GM18870 (cell line): ENCODE data around the gene ENTPD2.

Experiments used
- ATAC-seq: cut with Tn5 transposase; IDR thresholded peaks from one replicate; pipeline ENCODE4 v1.9.1; 2021; ENCODE audit warnings: moderate library complexity; ENCODE audit not compliant: unreplicated experiment

ENTPD2 gene

DNA sequence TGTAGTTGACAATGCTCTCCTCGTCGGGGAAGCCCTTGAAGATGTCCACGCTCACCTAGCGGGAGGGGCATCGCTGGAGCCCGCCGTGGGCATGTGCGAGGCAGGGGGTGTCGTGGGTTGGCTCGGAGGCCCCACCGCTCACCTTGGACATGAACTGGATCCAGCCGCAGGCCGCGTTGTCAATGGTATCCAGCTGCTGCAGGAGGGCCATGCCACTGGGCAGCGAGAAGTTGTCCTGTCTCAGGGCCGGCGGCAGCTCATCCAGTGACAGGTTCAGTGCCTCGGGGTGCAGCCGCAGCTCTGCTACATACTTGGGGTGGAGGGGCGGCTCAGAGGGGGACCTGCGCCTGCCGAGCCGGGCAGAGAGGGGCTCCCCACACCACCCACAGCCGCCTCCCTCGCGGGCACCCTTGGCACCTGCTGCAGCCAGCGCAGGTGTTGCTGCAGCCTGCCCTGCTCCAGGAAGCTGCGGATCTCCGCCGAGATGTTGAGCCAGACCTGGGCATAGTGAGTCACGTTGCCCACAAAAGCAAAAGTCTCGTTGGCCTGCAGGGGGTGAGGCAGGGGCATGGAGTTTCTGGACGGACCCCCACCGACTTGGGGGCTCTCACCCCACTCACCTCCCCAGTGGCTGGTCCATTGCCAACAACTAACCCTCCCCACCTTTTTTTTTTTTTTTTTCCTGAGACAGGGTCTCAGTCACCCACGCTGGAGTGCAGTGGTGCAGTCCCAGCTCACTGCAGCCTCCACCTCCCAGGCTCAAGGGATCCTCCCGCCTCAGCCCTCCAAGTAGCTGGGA lies 34.9 kb downstream of the ENTPD2 start:
- ATAC-seq = no peak

DNA sequence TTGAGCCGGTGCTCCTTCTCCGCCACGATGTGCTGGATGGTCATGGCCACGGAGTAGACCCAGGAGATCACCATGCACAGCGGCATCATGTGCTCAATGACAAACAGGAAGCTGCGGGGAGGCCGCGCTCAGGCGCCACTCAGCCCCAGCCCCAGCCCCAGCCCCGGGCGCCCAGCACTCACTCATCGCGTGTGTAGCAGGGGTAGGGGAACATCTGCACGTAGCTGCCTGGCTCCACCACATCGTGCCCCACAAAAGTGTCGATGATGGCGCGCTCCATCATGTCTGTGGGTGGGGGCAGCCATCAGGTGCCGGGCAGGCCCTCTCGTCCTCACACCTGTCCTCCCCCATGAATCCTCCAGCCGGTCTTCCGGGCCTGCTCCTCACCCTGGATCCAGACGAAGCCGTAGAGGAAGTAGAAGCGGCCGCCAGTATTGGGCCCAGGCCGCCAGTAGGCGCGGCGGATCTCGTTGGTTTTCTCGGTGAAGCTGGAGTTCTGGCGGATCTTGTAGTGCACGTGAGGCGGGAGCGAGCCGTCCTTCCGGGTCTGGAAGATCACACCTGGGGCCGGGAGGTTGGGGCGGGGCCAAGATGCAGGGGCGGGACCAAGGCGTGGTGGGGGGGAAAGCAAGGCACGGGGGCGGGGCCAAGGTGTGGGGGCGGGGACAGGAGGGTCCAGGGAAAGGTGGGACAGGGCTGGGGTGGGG lies 35.9 kb downstream of the ENTPD2 start:
- ATAC-seq = no peak

DNA sequence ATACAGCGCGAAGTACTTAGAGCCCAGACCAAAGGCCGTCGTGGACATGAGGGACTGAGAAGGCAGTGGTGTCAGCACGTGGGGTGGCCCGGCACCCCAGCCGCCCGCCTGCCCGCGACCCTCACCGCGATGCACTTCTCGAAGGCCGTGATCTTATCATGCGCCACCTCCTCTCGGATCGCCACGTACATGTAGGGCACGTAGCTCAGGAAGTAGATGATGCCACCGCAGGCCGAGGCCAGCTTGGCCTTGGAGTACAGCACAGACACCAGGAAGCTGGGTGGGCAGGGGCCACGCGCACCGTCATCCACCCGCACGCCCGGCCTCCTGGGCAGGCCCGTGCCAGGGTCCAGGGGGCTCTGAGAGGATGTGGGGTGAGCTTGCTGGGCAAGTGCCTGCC lies 36.8 kb downstream of the ENTPD2 start:
- no peak for ATAC-seq

DNA sequence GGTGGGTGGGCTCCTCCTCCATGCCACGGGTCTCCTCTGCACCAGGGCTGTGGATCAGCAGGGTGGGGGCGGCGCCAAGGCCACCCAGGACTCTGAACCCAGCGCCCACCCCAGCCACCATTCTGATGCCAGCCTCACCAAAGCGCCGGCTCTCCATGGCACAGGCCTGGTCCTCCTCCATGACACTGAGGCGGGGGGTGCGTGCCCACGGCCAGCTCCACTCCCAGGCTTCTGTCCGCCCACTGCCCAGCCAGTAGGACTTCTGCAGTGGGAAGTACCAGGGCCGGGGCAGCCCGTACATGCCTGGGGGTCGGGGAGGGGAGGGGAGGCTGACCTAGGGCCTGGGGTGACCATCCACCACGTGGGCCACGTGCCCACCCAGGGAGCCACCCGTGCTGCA lies 37.4 kb downstream of the ENTPD2 start:
- no peak for ATAC-seq

DNA sequence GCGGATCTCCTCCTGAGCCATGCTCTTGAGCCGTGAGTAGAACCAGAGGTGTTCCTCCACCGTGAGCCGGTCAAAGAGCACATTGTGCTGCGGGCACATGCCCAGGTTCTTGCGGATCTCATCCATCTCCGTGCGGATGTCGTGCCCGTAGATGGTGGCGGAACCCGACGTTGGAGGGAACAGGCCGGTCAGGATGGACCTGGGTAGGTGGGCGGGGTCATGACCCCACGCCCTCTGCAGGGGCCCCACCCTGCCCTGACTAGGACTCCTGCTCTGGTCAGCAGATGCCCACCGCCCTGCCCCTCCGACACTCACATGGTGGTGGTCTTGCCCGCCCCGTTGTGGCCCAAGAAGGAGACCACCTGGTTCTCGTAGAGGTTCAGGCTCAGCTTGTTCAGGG lies 37.9 kb downstream of the ENTPD2 start:
- no peak for ATAC-seq

DNA sequence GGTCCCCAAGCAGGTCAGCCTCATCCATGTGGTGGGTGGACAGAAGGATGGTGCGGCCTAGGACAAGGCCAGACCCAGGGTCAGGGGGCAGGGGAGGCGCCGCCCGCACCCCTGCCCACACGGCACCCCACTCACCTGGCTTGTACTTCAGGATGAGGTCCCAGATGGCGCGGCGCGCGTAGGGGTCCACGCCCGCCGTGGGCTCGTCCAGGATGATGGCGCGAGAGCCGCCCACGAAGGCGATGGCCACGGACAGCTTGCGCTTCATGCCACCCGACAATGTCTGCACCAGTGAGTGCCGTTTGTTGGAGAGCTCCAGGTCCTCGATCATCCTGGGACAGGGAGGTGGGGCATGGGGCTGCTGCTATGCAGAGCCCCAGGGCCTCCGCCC lies 38.3 kb downstream of the ENTPD2 start:
- no peak for ATAC-seq

DNA sequence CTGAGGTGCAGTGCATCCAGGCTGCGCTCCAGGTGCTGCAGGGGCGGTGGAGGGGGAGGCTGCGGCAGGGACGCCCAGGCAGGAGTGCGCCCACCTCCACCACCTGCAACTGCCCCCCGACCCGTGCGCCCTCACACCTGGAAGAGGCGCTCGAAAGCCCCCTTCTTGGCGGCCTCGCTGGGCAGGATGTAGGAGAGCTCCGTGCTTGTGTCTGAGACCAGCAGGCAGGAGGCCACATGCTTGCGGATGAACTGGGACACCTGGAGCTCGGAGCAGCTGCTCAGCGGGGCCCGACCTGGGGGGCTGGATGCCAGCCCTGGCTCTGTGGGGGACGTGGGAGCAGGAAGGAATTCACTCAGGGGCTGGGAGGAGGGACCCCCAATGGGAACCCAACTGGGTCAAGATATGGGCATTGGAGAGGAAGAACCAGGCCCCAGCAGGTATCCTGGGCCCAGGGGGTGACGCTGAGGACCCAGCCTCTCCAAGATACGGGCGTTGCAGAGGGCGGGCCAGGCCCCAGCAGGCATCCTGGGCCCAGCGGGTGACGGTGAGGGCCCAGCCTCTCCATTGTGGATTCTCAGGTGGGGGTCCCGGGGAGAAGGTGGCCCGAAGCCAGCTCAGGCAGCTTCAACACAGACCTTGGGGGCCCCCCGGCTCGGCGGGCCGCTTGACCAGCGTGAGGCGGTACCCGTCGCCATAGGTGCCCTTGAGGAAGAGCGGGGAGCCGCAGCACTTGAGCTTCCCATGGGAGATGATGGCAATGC lies 38.9 kb downstream of the ENTPD2 start:
- ATAC-seq = no peak

DNA sequence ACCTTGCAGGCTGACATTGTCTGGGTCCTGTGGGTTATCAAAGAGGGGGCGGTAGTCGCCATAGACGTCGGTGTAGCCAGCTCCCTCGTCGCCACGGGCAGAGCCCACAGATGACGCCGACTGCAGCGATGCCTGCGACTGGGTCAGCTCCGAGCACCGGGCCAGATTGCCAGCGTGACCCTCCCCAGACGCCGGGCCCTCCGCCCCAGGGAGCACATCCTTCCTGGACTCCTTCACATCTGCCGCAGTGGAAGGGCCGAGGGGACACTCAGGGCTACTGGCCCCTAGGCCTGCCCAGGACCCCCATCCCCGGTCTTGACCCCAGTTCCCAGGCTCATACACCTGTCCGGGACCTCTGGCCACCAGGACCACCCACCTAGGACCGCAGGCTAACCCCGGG lies 39.7 kb downstream of the ENTPD2 start:
- ATAC-seq = no peak

DNA sequence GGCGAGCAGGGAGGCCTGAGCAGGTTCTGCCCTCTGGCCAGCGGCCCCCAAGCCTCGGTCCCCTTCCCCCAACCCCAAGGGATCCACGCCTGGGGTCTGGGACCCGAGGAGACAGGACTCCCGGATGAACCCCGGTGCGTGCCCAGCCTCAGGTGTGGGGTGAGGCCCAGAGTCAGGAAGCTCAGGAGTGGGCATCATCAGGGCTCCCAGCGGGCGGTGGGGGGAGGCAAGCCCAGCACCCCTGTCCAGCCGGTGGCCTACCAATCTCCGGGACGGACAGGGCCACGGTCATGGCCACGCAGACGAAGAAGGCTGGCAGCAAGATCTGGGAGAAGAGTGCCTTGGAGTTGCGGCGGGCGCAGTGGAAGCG lies 40.3 kb downstream of the ENTPD2 start:
- ATAC-seq = no peak

DNA sequence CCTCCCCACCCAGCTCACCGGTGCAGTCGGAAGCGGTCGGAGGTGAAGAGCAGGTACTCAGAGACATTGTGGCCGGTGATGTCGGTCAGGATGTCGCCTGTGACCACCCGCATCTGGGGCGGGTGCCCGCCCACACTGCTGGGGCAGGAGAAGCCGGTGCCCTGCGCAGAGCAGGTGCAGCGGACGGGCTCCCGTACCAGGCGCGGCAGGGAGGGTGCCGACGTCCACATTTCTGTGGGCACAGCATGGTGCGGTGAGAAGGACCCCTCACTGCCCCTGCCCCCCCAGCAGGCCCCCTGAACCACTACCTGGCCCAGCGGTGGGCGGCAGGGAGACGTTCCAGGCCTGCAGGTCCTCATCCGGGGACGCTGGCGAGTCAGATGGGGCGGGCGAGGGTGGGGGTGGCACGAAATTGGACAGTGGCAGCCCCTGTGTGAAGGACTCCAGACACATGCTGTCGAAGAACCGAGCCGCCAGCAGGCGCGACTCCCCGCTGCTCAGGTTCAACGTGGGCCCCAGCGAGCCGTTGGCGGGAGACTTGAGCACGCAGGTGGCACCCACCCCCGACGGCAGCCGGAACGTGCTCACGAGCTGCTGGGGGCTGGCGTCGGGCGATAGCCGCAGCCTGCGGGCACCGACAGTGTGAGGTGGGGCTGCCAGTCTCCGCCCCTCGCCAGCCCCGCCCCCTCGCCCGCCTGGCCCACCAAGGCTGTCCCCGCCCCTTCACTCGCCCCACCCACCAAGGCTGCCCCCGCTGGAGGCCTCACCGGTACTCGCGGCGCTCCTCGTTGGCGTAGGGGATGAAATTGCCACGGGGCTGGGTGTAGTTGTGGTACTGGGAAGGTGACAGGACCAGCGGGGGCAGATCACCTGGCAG lies 40.9 kb downstream of the ENTPD2 start:
- ATAC-seq = no peak

DNA sequence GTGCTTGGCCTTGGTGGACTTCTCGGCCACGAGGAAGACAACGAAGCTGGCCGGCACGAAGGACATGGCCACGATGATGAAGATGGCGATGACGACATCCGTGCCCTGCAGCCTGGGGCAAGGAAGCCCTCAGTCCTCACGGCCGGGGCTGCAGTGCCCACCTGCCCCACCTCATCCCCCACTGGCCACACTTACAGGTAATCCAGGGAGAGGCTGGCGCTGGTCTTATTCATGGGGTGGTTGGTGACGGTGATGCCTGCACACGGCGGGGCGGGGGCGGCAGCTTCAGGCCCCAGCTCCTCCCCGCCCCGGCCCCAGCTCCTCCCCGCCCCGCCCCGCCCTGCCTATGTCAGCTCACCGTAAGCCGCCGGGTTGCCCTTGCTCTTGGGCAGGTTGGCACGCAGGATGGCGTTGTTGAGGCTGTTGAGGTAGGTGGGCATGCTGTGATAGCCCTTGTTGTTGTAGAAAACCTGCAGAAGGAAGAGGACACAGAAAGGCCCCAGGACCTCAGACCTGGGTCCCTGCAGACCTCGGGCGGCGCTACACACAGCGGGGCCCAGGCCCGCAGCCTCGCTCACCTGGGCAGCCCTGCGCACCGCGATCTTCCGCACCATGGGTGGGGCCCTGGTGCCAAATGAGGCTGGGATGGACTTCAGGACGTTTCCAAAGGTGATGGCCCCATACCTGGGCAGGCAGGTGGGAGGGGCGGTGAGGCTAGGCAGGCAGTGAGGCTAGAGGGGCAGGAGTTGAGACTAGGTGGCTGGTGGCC lies 41.8 kb downstream of the ENTPD2 start:
- ATAC-seq = no peak

DNA sequence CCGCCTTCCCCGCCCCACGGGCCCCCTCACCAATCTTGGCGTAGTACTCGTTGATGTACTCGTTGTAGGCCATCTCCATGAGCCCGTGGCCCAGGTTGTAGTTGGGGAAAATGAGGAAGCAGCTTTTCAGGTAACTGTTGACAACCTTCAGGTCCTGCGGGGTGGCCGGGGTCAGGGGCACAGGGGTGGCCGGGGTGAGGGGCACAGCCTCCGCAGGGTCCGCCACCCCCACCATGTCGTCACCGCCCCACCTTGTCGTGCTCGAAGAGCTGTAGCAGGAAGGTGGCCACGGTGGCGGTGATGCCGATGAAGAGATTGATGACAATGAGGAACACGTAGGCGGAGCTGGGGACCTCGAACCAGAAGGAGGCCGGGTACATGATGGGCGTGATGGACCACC lies 42.7 kb downstream of the ENTPD2 start:
- no peak for ATAC-seq

DNA sequence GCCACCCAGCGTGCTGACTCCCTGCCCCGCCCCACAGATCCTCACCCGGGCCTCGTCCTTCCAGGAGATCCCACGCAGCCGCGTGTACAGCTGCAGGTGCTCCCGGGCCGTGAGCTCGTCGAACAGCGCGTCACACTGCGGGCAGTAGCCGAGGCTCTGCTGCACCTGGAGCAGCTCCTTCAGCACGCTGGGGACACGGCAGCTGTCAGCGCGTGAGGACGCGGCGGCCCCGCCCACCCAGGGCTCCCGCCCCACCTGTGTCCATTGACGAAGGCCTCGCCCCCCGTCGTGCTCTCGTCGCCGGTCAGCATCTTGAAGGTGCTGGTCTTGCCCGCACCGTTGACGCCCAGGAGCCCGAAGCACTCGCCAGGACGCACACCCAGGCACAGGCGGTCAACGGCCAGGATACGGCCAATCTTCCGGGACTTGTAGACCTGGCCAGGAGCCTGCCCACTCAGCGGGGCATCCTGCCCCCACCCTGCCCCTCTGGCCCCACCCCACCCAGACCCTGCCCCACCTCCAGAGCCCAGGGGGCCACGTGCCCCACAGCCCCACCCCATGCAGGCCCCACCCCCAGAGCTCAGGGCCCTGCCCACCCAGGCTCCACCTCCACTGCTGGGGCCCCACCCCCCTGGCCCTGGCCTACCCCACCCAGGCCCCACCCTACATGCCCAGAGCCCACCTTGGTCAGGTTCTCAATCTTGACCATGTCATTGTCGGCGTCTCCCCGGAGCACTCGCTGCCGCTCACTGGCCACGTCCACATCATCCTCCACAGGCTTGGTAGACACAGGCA lies 43.7 kb downstream of the ENTPD2 start:
- ATAC-seq = no peak

DNA sequence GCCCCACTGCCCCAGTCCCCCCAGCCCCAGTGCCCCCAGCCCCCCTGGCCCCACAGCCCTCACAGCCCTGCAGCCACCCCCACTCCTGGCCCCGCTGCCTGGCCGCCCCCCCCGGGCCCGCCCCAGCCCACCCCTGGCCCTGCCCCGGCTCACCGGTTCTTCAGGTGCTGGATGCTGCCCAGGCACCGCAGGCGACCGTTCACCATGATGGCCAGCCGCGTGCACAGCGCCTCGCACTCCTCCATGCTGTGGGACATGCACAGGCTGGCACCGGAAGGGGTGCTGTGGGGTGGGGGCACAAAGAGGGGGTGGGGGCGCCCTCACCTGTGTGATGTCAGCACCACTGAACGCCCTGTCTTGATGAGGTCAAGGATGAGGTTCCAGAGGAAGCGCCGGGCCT lies 44.6 kb downstream of the ENTPD2 start:
- no peak for ATAC-seq

DNA sequence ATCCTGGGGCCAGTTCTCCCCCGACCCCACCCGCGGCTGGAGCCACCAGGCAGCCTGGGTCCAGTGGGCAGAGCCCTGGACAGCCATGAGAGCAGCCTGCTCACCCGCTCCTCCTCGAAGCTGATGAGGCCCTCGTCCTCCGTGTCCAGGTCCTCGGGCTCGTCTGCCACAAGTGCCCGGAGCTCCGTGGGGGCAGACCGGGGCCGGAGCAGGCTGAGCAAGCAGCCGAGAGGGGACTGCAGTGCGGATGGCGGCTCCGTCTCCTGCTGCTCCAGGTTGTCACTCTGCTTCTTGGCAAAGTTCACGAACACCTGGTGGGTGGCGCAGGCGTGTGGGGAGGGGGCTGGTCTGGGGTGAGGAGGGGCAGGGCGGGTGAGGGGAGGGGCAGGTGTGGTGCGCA lies 45.5 kb downstream of the ENTPD2 start:
- ATAC-seq = no peak

DNA sequence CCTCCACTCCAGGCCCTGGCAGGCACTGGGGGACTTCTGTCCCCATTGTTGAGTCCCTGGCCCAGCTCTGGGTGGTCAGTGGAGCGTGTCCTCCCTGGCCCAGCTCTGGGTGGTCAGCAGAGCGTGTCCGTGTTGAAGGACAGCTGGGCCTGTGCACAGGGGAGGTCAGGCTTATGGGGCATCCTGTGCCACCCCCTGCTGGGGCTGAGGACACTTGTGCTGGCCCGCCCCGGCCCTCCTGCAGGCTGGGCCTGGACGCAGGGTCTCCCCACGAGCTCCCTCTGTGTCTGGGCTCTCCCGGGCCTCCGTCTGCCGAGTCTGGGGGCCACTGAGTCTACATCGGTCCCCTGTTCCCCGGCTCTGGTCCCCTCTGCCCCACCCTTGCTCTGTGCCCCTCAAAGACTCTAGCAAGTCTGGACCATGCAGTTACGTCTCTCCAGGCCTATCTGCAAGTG lies 46.0 kb downstream of the ENTPD2 start:
- no peak for ATAC-seq

DNA sequence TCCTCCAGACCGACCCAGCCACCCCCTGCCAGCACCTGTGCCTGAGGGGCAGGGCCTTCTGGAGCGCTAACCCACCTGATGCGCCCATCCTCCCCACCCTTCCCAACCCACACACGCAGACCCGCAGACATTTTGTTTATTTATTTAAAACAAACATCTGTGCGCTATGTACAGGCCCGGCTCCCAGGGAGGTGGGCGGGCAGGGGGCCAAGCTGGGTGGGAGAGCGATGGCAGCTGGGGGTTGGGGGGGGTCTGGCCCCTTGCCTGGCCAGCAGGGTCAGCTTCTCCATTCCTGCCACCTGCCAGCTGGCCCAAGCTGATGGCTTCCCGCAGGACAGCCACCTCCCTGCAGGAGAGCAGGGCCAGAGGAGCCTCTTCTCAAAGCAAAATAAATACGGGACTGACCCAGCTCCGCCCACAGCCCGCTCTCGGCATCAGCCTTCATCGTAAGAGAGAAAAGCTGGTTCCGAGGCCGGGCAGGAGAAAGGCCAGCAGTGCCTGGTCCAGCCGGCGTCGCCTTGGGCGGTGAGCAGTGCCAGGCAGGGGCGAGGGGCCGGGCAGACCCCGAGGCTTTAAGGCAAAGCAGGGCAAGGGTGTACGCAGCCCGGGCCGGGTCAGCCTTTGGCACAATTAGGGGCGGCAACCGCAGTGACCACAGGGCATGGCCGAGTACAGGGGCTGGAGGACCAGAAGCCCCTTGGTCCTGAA lies 46.6 kb downstream of the ENTPD2 start:
- no peak for ATAC-seq

DNA sequence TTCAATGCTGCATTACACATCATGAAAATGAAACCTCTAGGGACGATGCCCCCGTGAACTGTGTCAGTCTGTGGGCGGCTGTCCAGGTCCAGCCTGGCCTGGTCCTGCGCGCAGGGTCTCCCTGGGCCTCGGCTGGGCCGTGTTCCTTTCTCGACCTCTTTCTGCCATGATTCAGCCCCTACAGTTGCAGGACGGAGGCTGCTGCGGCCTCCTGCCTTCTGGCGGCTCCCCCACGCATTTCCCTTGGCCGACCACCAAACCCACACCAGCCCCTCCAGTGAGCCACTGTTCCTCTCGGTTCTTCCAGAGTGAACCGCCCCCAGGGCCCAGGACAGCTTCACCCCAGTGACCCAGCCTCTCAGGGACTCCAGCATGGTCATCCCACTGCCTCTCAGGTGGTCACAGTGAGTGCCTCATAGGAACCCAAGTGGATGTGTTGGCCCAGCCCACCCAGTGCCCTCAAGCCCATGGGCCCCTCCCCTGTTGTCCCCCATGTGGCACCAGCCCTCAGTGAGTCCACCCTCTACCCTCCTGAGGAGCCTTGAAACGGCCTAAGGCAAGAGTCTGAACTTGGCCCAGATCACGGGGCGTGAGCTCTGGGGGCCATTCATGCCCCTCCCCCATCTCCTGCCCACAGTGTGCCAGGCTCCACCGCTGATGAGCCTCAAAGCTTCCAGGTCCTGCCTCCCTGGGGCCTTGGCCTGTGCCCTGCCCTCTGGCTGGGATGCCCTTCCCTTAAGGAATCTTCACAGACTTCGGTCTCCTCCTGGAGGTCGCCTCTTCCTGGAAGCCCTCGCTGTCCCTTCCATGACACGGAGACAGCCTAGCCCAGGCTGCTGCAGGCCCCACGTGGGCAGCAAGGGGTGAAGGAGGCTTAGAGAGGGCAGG lies 47.5 kb downstream of the ENTPD2 start:
- no peak for ATAC-seq
